Effector memory CD8-positive, alpha-beta T cell (primary cell): ENCODE measurements around the gene FAM20B.
"Not testable (repeated sequence)": the region's sequence is repeated elsewhere in the genome, so short reads cannot be mapped to it uniquely, and the experiment has no call there.

Experiments
- ATAC-seq: fragments of 150-1000 bp; cut with Tn5 transposase; replicated peaks from 2 replicates; pipeline ENCODE4 v1.10.0; 2021; ENCODE audit warnings: mild to moderate bottlenecking, moderate library complexity
- DNase-seq, 3 experiments: peaks; one replicate each; pipeline ENCODE4 v3.0.0; 2021
- H3K27ac Mint-ChIP-seq, 2 donors: one replicate each; pipeline ENCODE4 v1.8.0; 2022; ENCODE audit warnings: mild to moderate bottlenecking in 2 of 2, mixed read lengths in 2 of 2, moderate library complexity in 2 of 2
- H3K27me3 Mint-ChIP-seq, 2 donors: one replicate each; pipeline ENCODE4 v1.8.0; 2022; ENCODE audit warnings: mixed read lengths in 2 of 2
- H3K36me3 Mint-ChIP-seq: one replicate; pipeline ENCODE4 v1.8.0; 2022; ENCODE audit warnings: mild to moderate bottlenecking, moderate library complexity, mixed read lengths; ENCODE audit not compliant: insufficient read depth
- H3K4me1 Mint-ChIP-seq, 2 donors: one replicate each; pipeline ENCODE4 v1.8.0; 2022; ENCODE audit warnings: low read depth in 2 of 2, mixed read lengths in 2 of 2
- H3K4me3 Mint-ChIP-seq, 2 donors: one replicate each; pipeline ENCODE4 v1.8.0; 2022; ENCODE audit warnings: mild to moderate bottlenecking in 2 of 2, mixed read lengths in 2 of 2, moderate library complexity in 2 of 2
- H3K9me3 Mint-ChIP-seq, 2 donors: one replicate each; pipeline ENCODE4 v1.8.0; 2022; ENCODE audit warnings: mixed read lengths in 2 of 2

The FAM20B gene

GRCh38 chr1:179030683-179031082, 5.0 kb downstream of the FAM20B start:
- Mint-ChIP-seq H3K4me1 (peaks cover 35 to 75% of the 10 kb centered on the region in 2 donors), H3K4me3 (no peak overlapping the region), H3K36me3 (peaks cover 3% of the 10 kb centered on the region), H3K9me3 (no peaks in the 10 kb centered on the region), H3K27me3 (no peaks in the 10 kb centered on the region), H3K27ac (peak overlapping the region in 1 of 2 donors; percentile 36)
- no peak for ATAC-seq
- DNase-seq: no peak

- no peaks in the 10 kb centered on the region for H3K9me3 Mint-ChIP-seq
- H3K27me3 Mint-ChIP-seq: no peaks in the 10 kb centered on the region
- peaks cover 37 to 81% of the 10 kb centered on the region in 2 donors for H3K4me1 Mint-ChIP-seq
- ATAC-seq (no peak), DNase-seq (no peak)
- peaks cover 3% of the 10 kb centered on the region for H3K36me3 Mint-ChIP-seq
- peak overlapping the region in 1 of 2 donors; percentile 7 for H3K4me3 Mint-ChIP-seq
- H3K27ac Mint-ChIP-seq: peak overlapping the region in 1 of 2 donors; percentile 36
These were observed 5.6 kb downstream of the FAM20B start for GRCh38 chr1:179031284-179031683.

GRCh38 chr1:179031855-179032513, 6.3 kb downstream of the FAM20B start:
- Mint-ChIP-seq H3K27me3 (no peaks in the 10 kb centered on the region), H3K36me3 (no peaks in the 10 kb centered on the region), H3K4me3 (no peak overlapping the region), H3K4me1 (peaks cover 41 to 83% of the 10 kb centered on the region in 2 donors), H3K27ac (peak overlapping the region in 1 of 2 donors; percentile 1), H3K9me3 (no peaks in the 10 kb centered on the region)
- no peak for ATAC-seq
- DNase-seq: no peak

GRCh38 chr1:179034720-179035119, 9.0 kb downstream of the FAM20B start:
- peak overlapping the region; percentile 49 to 93 for H3K27ac Mint-ChIP-seq
- no peaks in the 10 kb centered on the region for H3K36me3 Mint-ChIP-seq
- peak; percentile 58 for ATAC-seq
- H3K4me1 Mint-ChIP-seq: peaks cover 44 to 76% of the 10 kb centered on the region in 2 donors
- H3K27me3 Mint-ChIP-seq: no peaks in the 10 kb centered on the region
- peak overlapping the region in 1 of 2 donors; percentile 24 for H3K4me3 Mint-ChIP-seq
- H3K9me3 Mint-ChIP-seq: no peaks in the 10 kb centered on the region
- DNase-seq: no peak

- Mint-ChIP-seq H3K27ac (peak overlapping the region; percentile 0 to 11), H3K9me3 (no peaks in the 10 kb centered on the region), H3K4me1 (peaks cover 37 to 56% of the 10 kb centered on the region in 2 donors), H3K27me3 (no peaks in the 10 kb centered on the region), H3K4me3 (peak overlapping the region in 1 of 2 donors; percentile 30), H3K36me3 (no peaks in the 10 kb centered on the region)
- ATAC-seq: peak; percentile 68
- DNase-seq: no peak
These were observed 11.3 kb downstream of the FAM20B start for GRCh38 chr1:179036844-179037465.

- ATAC-seq (no peak), DNase-seq (no peak)
- no peaks in the 10 kb centered on the region for H3K9me3 Mint-ChIP-seq
- H3K27me3 Mint-ChIP-seq: no peaks in the 10 kb centered on the region
- peaks cover 39 to 46% of the 10 kb centered on the region in 2 donors for H3K4me1 Mint-ChIP-seq
- peaks cover 4% of the 10 kb centered on the region for H3K36me3 Mint-ChIP-seq
- peak overlapping the region in 1 of 2 donors; percentile 47 for H3K27ac Mint-ChIP-seq
- H3K4me3 Mint-ChIP-seq: no peak overlapping the region
These were observed 13.0 kb downstream of the FAM20B start for GRCh38 chr1:179038528-179039281.

- not testable (repeated sequence) for DNase-seq, H3K9me3 Mint-ChIP-seq, H3K36me3 Mint-ChIP-seq, H3K27ac Mint-ChIP-seq, H3K4me3 Mint-ChIP-seq, ATAC-seq, H3K27me3 Mint-ChIP-seq
- H3K4me1 Mint-ChIP-seq: peaks cover 34 to 40% of the 10 kb centered on the region in 2 donors
These were observed 13.9 kb downstream of the FAM20B start for GRCh38 chr1:179039502-179040174.

- ATAC-seq, H3K9me3 Mint-ChIP-seq, H3K27ac Mint-ChIP-seq, H3K4me3 Mint-ChIP-seq, H3K27me3 Mint-ChIP-seq, DNase-seq, H3K36me3 Mint-ChIP-seq: not testable (repeated sequence)
- peaks cover 29 to 35% of the 10 kb centered on the region in 2 donors for H3K4me1 Mint-ChIP-seq
These were observed 14.5 kb downstream of the FAM20B start for GRCh38 chr1:179040175-179040551.

- no peak for ATAC-seq
- no peaks in the 10 kb centered on the region for H3K9me3 Mint-ChIP-seq
- H3K4me1 Mint-ChIP-seq: peaks cover 15 to 16% of the 10 kb centered on the region in 2 donors
- no peak for DNase-seq
- peaks cover 7% of the 10 kb centered on the region for H3K36me3 Mint-ChIP-seq
- no peaks in the 10 kb centered on the region for H3K27me3 Mint-ChIP-seq
- H3K4me3 Mint-ChIP-seq: no peak overlapping the region
- peak overlapping the region in 1 of 2 donors; percentile 46 for H3K27ac Mint-ChIP-seq
These were observed 16.4 kb downstream of the FAM20B start for GRCh38 chr1:179042087-179042486.

- Mint-ChIP-seq H3K4me1 (peaks cover 15 to 17% of the 10 kb centered on the region in 2 donors), H3K9me3 (no peaks in the 10 kb centered on the region), H3K4me3 (no peak overlapping the region), H3K27ac (no peak overlapping the region), H3K36me3 (peaks cover 10% of the 10 kb centered on the region), H3K27me3 (no peaks in the 10 kb centered on the region)
- no peak for ATAC-seq
- DNase-seq: no peak
These were observed 17.0 kb downstream of the FAM20B start for GRCh38 chr1:179042700-179043099.

GRCh38 chr1:179043266-179043665, 17.6 kb downstream of the FAM20B start:
- H3K36me3 Mint-ChIP-seq: peaks cover 10% of the 10 kb centered on the region
- H3K27me3 Mint-ChIP-seq: no peaks in the 10 kb centered on the region
- H3K4me3 Mint-ChIP-seq: no peak overlapping the region
- ATAC-seq: no peak
- H3K27ac Mint-ChIP-seq: no peak overlapping the region
- H3K9me3 Mint-ChIP-seq: no peaks in the 10 kb centered on the region
- DNase-seq: no peak
- H3K4me1 Mint-ChIP-seq: peaks cover 15 to 18% of the 10 kb centered on the region in 2 donors

GRCh38 chr1:179043907-179044306, 18.2 kb downstream of the FAM20B start:
- H3K4me3 Mint-ChIP-seq: no peak overlapping the region
- no peaks in the 10 kb centered on the region for H3K27me3 Mint-ChIP-seq
- H3K4me1 Mint-ChIP-seq: peaks cover 9 to 14% of the 10 kb centered on the region in 2 donors
- peak overlapping the region in 1 of 2 donors; percentile 36 for H3K27ac Mint-ChIP-seq
- DNase-seq (no peak), ATAC-seq (no peak)
- H3K9me3 Mint-ChIP-seq: no peaks in the 10 kb centered on the region
- H3K36me3 Mint-ChIP-seq: peaks cover 10% of the 10 kb centered on the region
